HG03469 (cell line): ENCODE results near the gene CLIC3.

Source experiments
- ATAC-seq: cut with Tn5 transposase; IDR thresholded peaks from one replicate; pipeline ENCODE4 v1.9.1; 2021; ENCODE audit warnings: mild to moderate bottlenecking, moderate library complexity, moderate number of reproducible peaks; ENCODE audit not compliant: unreplicated experiment

The CLIC3 gene

GRCh38 chr9:136983656-136984314, 12.6 kb downstream of the CLIC3 start:
- no peak for ATAC-seq

- ATAC-seq = no peak
Measured at GRCh38 chr9:136983167-136983566, 13.2 kb downstream of the CLIC3 start.

- ATAC-seq = no peak
Measured at GRCh38 chr9:136982232-136983051, 13.9 kb downstream of the CLIC3 start, which contains the start of gene LCNL1. Gene LCNL1 (plus strand): TSS chr9:136982993. CDS start chr9:136983587, 594 bp downstream.

- no peak for ATAC-seq
Measured at GRCh38 chr9:136981588-136982231, 14.7 kb downstream of the CLIC3 start.

DNA sequence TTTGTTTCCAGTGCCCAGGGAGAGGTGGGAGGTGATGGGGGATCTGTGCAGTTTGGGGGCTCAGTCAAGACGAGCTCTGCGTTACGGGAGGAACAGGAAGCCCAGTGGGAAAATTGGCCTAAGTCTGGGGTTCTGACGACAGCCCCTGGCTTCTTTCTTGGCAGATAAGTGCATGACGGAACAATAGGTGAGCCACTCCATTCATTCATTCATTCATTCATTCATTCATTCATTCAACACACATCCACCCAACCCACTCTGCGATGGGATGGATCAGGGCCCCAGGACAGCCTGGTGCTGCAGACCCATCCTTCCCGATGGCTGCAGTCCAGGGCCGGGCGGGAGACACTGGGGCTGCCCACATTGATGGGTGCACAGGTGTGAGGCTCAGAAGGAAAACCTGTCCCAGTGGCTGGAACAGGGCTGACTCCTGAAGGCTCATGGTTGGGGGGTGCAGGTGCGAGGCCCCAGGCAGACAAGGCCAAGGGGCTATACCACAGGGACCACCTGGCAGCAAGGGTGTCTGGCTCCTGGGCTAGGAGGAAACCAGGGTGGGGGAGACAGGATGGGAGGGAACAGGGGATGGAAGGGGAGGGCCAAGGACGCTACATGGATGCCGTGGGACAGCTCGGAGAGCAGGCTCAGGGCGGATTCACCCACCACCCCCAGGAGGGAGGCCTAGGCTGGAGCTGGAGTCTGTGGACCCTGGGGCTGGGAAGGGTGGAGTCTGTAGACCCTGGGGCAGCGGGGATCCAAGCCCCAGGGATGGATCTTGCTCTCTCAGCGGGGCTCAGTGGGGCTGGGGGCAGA, 15.5 kb downstream of the CLIC3 start:
- ATAC-seq = no peak

- no peak for ATAC-seq
Measured at GRCh38 chr9:136979769-136980587, 16.4 kb downstream of the CLIC3 start.

DNA sequence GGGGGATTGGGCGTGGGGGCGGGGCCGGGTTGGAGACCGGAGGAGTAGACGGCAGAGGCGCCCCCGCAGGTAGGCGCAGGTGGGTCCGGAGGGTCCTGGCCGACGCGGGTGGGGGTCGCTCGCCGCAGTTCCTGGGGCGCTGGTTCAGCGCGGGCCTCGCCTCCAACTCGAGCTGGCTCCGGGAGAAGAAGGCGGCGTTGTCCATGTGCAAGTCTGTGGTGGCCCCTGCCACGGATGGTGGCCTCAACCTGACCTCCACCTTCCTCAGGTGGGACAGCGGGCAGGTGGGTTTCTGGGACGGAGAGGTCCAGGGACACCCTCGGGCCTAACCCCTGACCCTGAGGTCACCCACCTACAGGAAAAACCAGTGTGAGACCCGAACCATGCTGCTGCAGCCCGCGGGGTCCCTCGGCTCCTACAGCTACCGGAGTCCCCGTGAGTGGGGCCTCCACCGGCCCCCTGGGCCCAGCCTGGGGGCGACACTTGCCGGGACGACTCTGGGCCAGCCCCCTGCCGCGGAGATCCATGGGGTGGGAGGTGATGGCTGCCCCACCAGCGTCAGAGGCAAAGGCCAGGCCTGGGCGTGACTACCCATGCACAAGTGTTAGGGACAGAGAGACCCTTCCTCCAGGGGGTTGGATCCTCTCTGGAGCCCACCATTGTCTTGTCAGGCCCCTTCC, 17.4 kb downstream of the CLIC3 start:
- ATAC-seq = no peak

DNA sequence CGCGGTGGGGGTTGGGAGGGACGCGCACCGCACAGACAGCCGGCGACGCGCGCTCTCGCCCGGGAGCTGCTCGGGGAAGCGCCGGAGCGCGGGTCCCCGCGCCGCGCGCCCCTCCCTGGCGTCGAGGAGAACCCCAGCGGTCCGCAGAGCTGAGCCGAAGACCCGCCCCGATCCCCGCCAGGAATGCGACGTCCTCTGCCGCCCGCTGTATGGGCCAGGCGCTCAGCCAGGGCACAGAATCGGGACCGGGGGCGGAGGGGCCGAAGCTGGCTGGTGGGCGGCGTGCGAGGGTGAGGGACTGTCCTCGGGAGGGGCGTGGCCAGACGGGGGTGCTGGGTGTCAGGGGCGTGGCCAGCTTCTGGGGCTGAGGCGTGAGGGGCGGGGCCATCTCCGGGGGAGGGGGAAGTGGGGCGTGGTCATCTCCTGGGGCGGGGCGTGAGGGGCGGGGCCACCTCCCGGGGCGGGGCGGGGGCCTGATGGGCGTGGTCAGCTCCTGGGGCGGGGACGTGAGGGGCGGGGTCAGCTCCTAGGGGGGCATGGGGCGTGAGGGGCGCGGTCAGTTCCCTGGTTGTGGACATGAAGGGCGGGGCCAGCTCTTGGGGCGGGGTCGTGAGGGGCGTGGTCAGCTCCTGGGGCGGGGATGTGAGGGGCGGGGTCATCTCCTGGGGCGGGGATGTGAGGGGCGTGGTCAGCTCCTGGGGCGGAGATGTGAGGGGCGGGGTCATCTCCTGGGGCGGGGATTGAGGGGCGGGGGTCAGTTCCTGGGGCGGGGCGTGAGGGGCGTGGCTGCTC, 18.1 kb downstream of the CLIC3 start:
- ATAC-seq = no peak

DNA sequence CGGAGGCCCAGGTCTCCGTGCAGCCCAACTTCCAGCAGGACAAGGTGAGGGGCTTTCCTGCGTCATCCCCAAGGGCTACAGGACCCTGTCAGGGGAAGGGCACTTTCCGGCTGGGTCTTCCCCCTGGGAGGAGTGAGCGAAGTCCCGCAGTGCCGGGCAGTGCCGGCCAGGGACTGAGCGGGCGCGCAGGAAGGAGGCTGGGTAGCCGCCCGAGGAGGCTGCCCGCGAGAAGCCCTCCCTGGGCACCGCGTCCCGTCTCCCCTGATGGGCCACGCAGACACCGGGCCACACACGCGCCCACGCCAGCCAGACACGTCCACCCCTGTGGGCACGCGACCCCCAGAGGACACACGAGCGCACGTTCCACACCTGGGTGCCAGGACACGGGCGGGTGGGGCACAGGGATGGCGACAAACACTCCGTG, 18.7 kb downstream of the CLIC3 start:
- no peak for ATAC-seq

DNA sequence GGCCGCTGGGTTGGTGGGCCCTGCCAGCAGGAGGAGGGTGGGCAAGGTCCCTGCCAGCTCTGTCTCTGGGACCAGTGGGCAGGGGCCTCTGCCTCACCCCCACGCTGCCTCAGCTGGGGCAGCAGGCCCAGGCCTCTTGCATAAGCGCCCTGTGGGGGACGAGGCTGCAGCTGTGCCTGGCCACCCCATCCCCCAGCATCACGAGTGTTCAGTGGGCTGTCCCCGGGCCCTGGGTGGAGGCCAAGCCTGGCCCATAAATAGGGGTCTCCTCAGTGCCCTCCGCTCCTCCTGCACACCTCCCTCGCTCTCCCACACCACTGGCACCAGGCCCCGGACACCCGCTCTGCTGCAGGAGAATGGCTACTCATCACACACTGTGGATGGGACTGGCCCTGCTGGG, 19.1 kb downstream of the CLIC3 start, which contains the start of gene PTGDS:
Gene PTGDS, plus strand, starts transcription at position 282 of the 400 bp plus-strand sequence. Its CDS starts 75 bp downstream, at position 357.
- ATAC-seq = no peak

- no peak for ATAC-seq
Measured at GRCh38 chr9:136975644-136976043, 20.7 kb downstream of the CLIC3 start.

DNA sequence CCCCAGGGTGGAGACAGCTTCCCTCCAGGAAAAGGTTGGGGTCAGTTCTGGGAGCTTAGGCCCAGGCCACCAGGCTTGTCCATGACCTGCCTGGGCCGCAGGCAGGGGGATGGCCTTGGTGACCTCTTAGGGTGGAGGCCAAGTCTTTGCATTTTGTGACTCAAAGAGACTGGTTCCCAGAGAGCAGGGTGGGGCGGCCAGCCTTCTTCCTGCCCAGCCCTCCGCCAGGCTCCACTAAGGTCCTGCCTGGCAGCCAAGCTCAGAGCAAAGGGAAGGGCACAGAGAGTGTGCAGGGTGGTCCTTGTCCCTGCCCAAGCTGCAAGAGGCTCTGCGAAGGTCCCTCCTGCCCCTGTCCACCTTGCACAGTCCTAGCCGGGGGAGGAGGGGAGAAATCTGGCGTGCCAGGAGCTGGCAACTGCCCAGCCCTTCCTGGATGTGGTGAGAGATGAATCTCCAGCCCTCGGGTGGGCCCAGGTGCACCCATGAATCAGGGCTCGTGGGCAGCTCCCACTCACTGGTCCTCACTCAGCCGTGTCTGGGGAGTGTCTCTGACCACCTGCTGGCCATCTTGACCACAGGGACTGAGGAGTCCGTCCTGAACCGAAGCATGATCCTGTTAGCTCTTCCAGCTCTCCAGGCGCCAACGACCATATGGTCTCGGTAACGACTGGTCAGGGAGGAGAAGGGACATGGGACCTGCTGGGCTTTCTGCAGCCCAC, 21.4 kb downstream of the CLIC3 start:
- no peak for ATAC-seq

GRCh38 chr9:136973618-136974617, 22.4 kb downstream of the CLIC3 start:
- no peak for ATAC-seq

- no peak for ATAC-seq
Measured at GRCh38 chr9:136972743-136973142, 23.6 kb downstream of the CLIC3 start.

- no peak for ATAC-seq
Measured at GRCh38 chr9:136972335-136972734, 24.0 kb downstream of the CLIC3 start.

- no peak for ATAC-seq
Measured at GRCh38 chr9:136971746-136972145, 24.6 kb downstream of the CLIC3 start.

- no peak for ATAC-seq
Measured at GRCh38 chr9:136970361-136970760, 26.0 kb downstream of the CLIC3 start.
